Hepatocyte (in vitro differentiated cells): ENCODE data around the gene CCDC93.

Source experiments
- EZH2phosphoT487 ChIP-seq: fragments of 200-600 bp; sonication (generic); IDR thresholded peaks from one replicate; pipeline ENCODE4 v1.6.1; 2018; ENCODE audit warnings: antibody characterized with exemption, mild to moderate bottlenecking, low read depth, moderate library complexity; ENCODE audit not compliant: unreplicated experiment, severe bottlenecking
- TF ChIP-seq, protein P1 (sequence below): fragments of 200-600 bp; sonication (generic); IDR thresholded peaks from 2 replicates; pipeline ENCODE4 v1.5.1; 2016; ENCODE audit warnings: antibody characterized with exemption, mild to moderate bottlenecking; ENCODE audit not compliant: poor library complexity

DNA sequence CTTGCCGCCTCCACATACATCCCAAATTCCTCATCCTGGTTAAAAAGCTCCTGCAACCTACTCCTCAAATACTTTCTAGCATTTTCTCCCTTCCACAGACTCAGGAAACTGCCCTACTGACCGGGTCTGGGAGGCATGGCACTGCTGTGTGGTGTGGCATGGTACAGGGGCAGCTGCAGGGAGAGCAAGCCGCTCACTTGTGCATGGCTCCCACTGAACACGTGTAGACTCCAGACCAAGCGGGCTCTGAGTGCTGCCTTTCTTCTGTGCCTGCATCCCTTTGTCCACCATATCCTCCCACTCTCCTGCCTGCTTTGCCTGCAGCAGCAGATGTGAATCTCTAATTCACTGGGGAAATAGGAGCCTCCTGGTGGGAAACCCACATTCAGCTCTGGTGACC lies 72.2 kb downstream of the CCDC93 start:
- TF ChIP-seq, protein P1, sequence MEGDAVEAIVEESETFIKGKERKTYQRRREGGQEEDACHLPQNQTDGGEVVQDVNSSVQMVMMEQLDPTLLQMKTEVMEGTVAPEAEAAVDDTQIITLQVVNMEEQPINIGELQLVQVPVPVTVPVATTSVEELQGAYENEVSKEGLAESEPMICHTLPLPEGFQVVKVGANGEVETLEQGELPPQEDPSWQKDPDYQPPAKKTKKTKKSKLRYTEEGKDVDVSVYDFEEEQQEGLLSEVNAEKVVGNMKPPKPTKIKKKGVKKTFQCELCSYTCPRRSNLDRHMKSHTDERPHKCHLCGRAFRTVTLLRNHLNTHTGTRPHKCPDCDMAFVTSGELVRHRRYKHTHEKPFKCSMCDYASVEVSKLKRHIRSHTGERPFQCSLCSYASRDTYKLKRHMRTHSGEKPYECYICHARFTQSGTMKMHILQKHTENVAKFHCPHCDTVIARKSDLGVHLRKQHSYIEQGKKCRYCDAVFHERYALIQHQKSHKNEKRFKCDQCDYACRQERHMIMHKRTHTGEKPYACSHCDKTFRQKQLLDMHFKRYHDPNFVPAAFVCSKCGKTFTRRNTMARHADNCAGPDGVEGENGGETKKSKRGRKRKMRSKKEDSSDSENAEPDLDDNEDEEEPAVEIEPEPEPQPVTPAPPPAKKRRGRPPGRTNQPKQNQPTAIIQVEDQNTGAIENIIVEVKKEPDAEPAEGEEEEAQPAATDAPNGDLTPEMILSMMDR: no peak
- TF ChIP-seq EZH2phosphoT487: no peak
